HepG2 (cell line): ENCODE measurements around the gene ZNF180. TPM values are rescaled to one million over a fixed set of nuclear protein-coding genes. Genes with fewer than 3 reads are reported as not detected.

Experiments used
- ARNT ChIP-seq: fragments of 450-650 bp; IDR thresholded peaks from 2 replicates; pipeline ENCODE4 v1.6.1; 2017
- CHD4 ChIP-seq: fragments of 200-600 bp; sonication (generic); IDR thresholded peaks from 2 replicates; pipeline ENCODE4 v1.7.0; 2017; ENCODE audit warnings: mild to moderate bottlenecking, low read length, borderline replicate concordance
- FOXJ3 ChIP-seq: sonication (generic); formaldehyde crosslinking; IDR thresholded peaks from 2 replicates; pipeline ENCODE4 v1.4.0; 2020; ENCODE audit warnings: missing genetic modification reagents, mild to moderate bottlenecking, borderline replicate concordance
- IKZF4 ChIP-seq: sonication (generic); formaldehyde crosslinking; IDR thresholded peaks from 2 replicates; pipeline ENCODE4 v1.5.1; 2020; ENCODE audit warnings: borderline replicate concordance, mild to moderate bottlenecking, low read depth, missing genetic modification reagents; ENCODE audit errors: not compliant biosample characterization
- JUND ChIP-seq: sonication (generic); formaldehyde crosslinking; IDR thresholded peaks from 2 replicates; pipeline ENCODE4 v1.8.0; 2022; ENCODE audit warnings: mild to moderate bottlenecking, missing genetic modification reagents
- NR2F2 ChIP-seq: IDR thresholded peaks from 2 replicates; pipeline ENCODE4 v1.6.1; 2012; ENCODE audit warnings: low read depth, inconsistent platforms, borderline replicate concordance
- RFXANK ChIP-seq: IDR thresholded peaks from 2 replicates; pipeline ENCODE4 v1.6.1; 2016
- SIN3B ChIP-seq: fragments of 150-350 bp; IDR thresholded peaks from 2 replicates; pipeline ENCODE4 v1.6.1; 2014; ENCODE audit warnings: low read length
- SNRNP70 ChIP-seq: fragments of 200-400 bp; formaldehyde crosslinking; IDR thresholded peaks from 2 replicates; pipeline ENCODE4 v1.6.1; 2017; ENCODE audit warnings: mild to moderate bottlenecking, low read depth, low read length, moderate library complexity
- STAT5B ChIP-seq: sonication (generic); formaldehyde crosslinking; IDR thresholded peaks from 2 replicates; pipeline ENCODE4 v1.4.0; 2020; ENCODE audit warnings: missing genetic modification reagents
- ZNF121 ChIP-seq: sonication (generic); formaldehyde crosslinking; IDR thresholded peaks from 2 replicates; pipeline ENCODE4 v1.5.0; 2020; ENCODE audit warnings: mild to moderate bottlenecking, missing genetic modification reagents
- ZNF256 ChIP-seq: sonication (generic); formaldehyde crosslinking; conservative IDR thresholded peaks from 2 replicates; pipeline ENCODE4 v1.4.0; 2020; ENCODE audit warnings: missing genetic modification reagents
- ZNF563 ChIP-seq: sonication (generic); formaldehyde crosslinking; IDR thresholded peaks from 2 replicates; pipeline ENCODE4 v1.8.0; 2022; ENCODE audit warnings: mild to moderate bottlenecking, moderate library complexity, missing genetic modification reagents
- ZNF605 ChIP-seq: sonication (generic); formaldehyde crosslinking; IDR thresholded peaks from 2 replicates; pipeline ENCODE4 v1.8.0; 2022; ENCODE audit warnings: mild to moderate bottlenecking, missing genetic modification reagents
- ZNF615 ChIP-seq: sonication (generic); formaldehyde crosslinking; IDR thresholded peaks from 2 replicates; pipeline ENCODE4 v1.5.0; 2020; ENCODE audit warnings: mild to moderate bottlenecking, missing genetic modification reagents, borderline replicate concordance
- ZNF841 ChIP-seq: sonication (generic); formaldehyde crosslinking; IDR thresholded peaks from 2 replicates; pipeline ENCODE4 v1.8.1; 2023; ENCODE audit warnings: missing genetic modification reagents, borderline replicate concordance
- ZSCAN21 ChIP-seq: sonication (generic); formaldehyde crosslinking; IDR thresholded peaks from 2 replicates; pipeline ENCODE4 v1.8.0; 2022; ENCODE audit warnings: mild to moderate bottlenecking, missing genetic modification reagents, moderate library complexity, borderline replicate concordance
- ZSCAN31 ChIP-seq: sonication (generic); formaldehyde crosslinking; IDR thresholded peaks from 2 replicates; pipeline ENCODE4 v1.5.0; 2020; ENCODE audit warnings: low read depth, mild to moderate bottlenecking, missing genetic modification reagents
- polyA plus RNA-seq, 8 experiments: library from polyadenylated mRNA; depleted of rRNA in 3 of 8; stranded (reverse) in 7 of 8; unstranded in 1 of 8; fragments of >200 nt; fragmentation: Illumina TruSeq in 4 of 8; extraction: Trizol in 4 of 8; gene quantifications; 2 replicates each; pipeline versions ENCODE4 v1.2.1 to v1.2.3, GENCODE V29; 2011 to 2016; ENCODE audit warnings: low read depth in 4 of 8, missing spikeins in 1 of 8, mixed read lengths in 1 of 8; ENCODE audit not compliant: insufficient read depth in 1 of 8
- total RNA-seq, 5 experiments: library from RNA; depleted of rRNA; stranded (reverse); fragments of >200 nt; fragmentation: Illumina TruSeq; extraction: Trizol; gene quantifications; 2 replicates each; pipeline ENCODE4 v1.2.3, GENCODE V29; 2016; ENCODE audit warnings: low read depth in 1 of 5
- TF ChIP-seq, protein P1 (sequence below): sonication (generic); formaldehyde crosslinking; IDR thresholded peaks from 2 replicates; pipeline ENCODE4 v1.4.0; 2020; ENCODE audit warnings: missing genetic modification reagents
- TF ChIP-seq, protein P2 (sequence below): sonication (generic); formaldehyde crosslinking; IDR thresholded peaks from 2 replicates; pipeline ENCODE4 v1.4.0; 2020; ENCODE audit warnings: mild to moderate bottlenecking, missing genetic modification reagents
- TF ChIP-seq, protein P3 (sequence below): sonication (generic); formaldehyde crosslinking; IDR thresholded peaks from 2 replicates; pipeline ENCODE4 v1.9.0; 2021; ENCODE audit warnings: missing genetic modification reagents, borderline replicate concordance
- TF ChIP-seq, protein P4 (sequence below): sonication (generic); formaldehyde crosslinking; IDR thresholded peaks from 2 replicates; pipeline ENCODE4 v1.4.0; 2020; ENCODE audit warnings: missing genetic modification reagents, borderline replicate concordance

ZNF180 gene
- total and polyA plus RNA-seq, 2 of the 13 experiments (the other 11 are each of a cell fraction or from before 2014, with no cell fraction given), result 0.92 to 9.3 TPM

DNA sequence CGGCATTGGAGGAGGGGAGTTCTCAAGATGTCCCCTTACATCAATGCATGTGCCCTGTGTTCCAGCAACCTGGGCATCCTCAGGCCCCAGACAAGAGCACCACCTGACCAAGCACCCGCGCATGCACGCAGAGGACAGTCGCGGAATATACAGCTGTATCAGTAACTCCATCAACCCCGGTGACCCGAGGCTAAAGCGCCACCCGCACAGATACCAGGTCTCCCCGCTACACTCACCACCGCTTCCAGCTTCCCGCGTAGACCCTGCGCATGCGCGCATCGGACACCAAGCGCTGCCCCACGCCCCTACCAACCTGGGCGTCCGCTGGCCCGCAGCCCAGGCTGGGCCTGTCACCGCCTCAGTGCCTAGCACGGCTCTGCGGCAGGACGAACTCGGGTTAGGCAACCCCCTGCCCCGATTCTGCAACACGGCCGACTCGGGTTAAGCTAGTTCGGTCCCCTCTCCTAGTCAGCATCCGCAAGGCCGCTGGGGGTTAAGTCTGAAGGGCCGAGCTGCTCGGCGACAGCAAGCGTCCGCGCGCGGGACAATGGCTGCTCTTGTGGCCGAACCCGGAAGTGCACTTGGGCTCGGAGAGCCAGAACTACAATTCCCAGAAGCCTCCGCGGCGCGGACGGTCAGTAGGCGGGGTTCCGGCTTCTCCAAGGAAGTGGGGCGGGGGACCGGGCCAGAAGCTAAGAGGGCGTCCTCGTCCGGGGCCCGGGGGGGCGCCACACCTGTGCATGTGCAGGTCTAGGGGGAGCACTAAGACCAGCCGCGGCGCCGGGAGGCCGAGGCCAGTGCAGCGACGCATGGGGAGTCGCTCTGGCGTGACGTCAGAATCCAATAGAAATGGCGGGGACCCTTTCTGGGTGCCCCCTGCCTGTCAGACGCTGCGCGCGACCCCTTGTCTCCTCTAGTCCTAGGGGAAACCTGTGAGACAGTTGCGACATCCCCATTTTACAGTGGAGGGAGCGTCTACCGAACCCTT, at the start of gene ZNF180 (continued):
- no peak; the same call in 1 of the 2 replicates for TF ChIP-seq JUND (CRISPR knock-in tag)
- TF ChIP-seq, protein P1, sequence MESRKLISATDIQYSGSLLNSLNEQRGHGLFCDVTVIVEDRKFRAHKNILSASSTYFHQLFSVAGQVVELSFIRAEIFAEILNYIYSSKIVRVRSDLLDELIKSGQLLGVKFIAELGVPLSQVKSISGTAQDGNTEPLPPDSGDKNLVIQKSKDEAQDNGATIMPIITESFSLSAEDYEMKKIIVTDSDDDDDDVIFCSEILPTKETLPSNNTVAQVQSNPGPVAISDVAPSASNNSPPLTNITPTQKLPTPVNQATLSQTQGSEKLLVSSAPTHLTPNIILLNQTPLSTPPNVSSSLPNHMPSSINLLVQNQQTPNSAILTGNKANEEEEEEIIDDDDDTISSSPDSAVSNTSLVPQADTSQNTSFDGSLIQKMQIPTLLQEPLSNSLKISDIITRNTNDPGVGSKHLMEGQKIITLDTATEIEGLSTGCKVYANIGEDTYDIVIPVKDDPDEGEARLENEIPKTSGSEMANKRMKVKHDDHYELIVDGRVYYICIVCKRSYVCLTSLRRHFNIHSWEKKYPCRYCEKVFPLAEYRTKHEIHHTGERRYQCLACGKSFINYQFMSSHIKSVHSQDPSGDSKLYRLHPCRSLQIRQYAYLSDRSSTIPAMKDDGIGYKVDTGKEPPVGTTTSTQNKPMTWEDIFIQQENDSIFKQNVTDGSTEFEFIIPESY (CRISPR knock-in tag), result no peak
- TF ChIP-seq SIN3B, result peak; percentile 58; the same call in 1 of the 2 replicates
- TF ChIP-seq ZSCAN21 (CRISPR knock-in tag), result peak; percentile 64; the same call in 1 of the 2 replicates
- no peak for TF ChIP-seq FOXJ3 (CRISPR knock-in tag)
- TF ChIP-seq, protein P2, sequence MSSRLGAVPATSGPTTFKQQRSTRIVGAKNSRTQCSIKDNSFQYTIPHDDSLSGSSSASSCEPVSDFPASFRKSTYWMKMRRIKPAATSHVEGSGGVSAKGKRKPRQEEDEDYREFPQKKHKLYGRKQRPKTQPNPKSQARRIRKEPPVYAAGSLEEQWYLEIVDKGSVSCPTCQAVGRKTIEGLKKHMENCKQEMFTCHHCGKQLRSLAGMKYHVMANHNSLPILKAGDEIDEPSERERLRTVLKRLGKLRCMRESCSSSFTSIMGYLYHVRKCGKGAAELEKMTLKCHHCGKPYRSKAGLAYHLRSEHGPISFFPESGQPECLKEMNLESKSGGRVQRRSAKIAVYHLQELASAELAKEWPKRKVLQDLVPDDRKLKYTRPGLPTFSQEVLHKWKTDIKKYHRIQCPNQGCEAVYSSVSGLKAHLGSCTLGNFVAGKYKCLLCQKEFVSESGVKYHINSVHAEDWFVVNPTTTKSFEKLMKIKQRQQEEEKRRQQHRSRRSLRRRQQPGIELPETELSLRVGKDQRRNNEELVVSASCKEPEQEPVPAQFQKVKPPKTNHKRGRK (CRISPR knock-in tag), result 0 out of 2 replicates have a peak, but pooled peaks have one; percentile 18
- peak; percentile 7 for TF ChIP-seq ZNF256
- no peak for TF ChIP-seq SNRNP70
- TF ChIP-seq ZNF841 (CRISPR knock-in tag), result no peak
- TF ChIP-seq NR2F2, result no peak; the same call in 1 of the 2 replicates
- peak; percentile 81; the same call in 1 of the 2 replicates for TF ChIP-seq ZNF615 (CRISPR knock-in tag)
- TF ChIP-seq ZNF121 (CRISPR knock-in tag), result peak; percentile 67; the same call in 1 of the 2 replicates
- TF ChIP-seq, protein P3, sequence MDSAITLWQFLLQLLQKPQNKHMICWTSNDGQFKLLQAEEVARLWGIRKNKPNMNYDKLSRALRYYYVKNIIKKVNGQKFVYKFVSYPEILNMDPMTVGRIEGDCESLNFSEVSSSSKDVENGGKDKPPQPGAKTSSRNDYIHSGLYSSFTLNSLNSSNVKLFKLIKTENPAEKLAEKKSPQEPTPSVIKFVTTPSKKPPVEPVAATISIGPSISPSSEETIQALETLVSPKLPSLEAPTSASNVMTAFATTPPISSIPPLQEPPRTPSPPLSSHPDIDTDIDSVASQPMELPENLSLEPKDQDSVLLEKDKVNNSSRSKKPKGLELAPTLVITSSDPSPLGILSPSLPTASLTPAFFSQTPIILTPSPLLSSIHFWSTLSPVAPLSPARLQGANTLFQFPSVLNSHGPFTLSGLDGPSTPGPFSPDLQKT (CRISPR knock-in tag), result peak; percentile 62; the same call in 1 of the 2 replicates
- TF ChIP-seq ARNT, result no peak
- TF ChIP-seq RFXANK (CRISPR knock-in tag), result peak; percentile 34; the same call in 1 of the 2 replicates
- peak; percentile 79 for TF ChIP-seq ZNF563 (CRISPR knock-in tag)
- TF ChIP-seq STAT5B (CRISPR knock-in tag), result no peak
- peak; percentile 98 for TF ChIP-seq ZNF605 (CRISPR knock-in tag)
- no peak for TF ChIP-seq CHD4
- TF ChIP-seq, protein P4, sequence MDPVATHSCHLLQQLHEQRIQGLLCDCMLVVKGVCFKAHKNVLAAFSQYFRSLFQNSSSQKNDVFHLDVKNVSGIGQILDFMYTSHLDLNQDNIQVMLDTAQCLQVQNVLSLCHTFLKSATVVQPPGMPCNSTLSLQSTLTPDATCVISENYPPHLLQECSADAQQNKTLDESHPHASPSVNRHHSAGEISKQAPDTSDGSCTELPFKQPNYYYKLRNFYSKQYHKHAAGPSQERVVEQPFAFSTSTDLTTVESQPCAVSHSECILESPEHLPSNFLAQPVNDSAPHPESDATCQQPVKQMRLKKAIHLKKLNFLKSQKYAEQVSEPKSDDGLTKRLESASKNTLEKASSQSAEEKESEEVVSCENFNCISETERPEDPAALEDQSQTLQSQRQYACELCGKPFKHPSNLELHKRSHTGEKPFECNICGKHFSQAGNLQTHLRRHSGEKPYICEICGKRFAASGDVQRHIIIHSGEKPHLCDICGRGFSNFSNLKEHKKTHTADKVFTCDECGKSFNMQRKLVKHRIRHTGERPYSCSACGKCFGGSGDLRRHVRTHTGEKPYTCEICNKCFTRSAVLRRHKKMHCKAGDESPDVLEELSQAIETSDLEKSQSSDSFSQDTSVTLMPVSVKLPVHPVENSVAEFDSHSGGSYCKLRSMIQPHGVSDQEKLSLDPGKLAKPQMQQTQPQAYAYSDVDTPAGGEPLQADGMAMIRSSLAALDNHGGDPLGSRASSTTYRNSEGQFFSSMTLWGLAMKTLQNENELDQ (CRISPR knock-in tag), result no peak
- peak; percentile 74 for TF ChIP-seq IKZF4
- TF ChIP-seq ZSCAN31 (CRISPR knock-in tag), result peak; percentile 94
